GDM1 (cell line): ENCODE results near the gene NEDD9.

Experiments
- DNase-seq: peaks from one replicate; lab custom pipeline; 2025; lab: John Stamatoyannopoulos, UW

The NEDD9 gene, protein sequence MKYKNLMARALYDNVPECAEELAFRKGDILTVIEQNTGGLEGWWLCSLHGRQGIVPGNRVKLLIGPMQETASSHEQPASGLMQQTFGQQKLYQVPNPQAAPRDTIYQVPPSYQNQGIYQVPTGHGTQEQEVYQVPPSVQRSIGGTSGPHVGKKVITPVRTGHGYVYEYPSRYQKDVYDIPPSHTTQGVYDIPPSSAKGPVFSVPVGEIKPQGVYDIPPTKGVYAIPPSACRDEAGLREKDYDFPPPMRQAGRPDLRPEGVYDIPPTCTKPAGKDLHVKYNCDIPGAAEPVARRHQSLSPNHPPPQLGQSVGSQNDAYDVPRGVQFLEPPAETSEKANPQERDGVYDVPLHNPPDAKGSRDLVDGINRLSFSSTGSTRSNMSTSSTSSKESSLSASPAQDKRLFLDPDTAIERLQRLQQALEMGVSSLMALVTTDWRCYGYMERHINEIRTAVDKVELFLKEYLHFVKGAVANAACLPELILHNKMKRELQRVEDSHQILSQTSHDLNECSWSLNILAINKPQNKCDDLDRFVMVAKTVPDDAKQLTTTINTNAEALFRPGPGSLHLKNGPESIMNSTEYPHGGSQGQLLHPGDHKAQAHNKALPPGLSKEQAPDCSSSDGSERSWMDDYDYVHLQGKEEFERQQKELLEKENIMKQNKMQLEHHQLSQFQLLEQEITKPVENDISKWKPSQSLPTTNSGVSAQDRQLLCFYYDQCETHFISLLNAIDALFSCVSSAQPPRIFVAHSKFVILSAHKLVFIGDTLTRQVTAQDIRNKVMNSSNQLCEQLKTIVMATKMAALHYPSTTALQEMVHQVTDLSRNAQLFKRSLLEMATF

DNA sequence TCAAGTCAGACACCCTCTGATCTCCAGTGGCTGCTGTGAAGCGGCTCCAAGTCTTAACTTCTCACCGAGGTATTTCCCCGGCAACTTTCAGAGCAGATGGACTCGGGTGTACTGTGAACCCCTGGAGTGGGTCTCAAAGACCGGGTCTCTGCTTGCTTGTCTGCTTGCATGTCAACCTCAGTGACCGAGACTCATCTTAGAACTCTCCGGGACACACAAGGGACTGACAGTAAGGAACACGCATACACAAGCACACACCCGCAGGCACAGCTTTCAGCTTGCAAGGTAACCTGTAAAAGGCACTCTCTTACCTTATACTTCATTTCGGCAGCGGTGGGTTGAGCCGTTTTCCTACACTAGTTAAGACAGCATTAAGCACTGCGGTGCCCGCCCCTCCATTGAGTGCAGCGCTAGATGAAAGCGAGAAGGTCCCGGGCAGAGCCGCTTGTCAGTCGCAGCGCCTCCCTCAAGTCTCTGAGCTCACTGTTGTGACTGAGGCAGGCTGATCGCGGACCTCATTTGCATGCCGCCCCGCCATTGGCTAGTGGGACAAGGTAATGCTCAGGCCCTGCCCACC lies at the start of gene NEDD9:
NEDD9 (minus strand) TSS at position 476 of the 577 bp plus-strand sequence; CDS start at position 323, 153 bp downstream.
- DNase-seq: peak; percentile 86

DNA sequence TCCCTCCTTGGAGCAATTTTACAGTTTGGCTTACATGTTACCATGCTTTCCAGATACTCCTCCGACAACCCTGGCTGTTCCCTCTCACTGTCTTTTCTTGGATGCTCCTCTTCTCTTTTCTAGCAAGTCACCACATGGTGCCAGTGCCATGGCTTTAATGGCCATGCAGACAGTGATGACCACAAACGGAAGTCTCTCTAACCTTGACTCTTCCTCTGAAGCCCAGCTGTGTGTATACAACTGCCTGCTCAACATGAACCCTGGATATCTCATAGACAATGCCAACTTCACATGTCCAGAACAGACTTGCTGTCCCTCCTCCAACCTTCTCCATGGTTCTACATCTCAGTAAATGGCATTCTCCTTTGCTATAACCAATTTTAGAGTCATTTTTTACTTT lies 49.8 kb upstream of the NEDD9 start:
- DNase-seq: no peak

DNA sequence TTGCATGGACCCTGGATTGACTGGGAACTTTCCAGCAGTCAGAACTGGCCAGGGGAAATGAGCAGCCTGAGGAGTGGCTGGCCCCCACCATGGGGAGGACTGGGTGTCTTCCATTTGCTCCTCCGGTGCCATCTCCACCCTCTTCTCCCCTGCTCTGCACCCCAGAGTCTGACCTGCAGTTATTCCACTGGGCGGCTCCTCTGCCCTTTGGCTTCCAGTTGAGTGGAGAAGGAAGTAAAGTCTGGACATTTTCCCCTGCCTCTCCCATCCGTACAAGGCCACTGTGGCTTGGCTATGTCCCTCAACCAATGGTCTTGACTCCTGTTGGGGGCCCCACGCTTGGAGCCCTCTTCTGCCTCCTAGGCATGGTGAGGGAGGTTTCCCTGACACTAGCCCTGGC lies 47.9 kb upstream of the NEDD9 start:
- no peak for DNase-seq

DNA sequence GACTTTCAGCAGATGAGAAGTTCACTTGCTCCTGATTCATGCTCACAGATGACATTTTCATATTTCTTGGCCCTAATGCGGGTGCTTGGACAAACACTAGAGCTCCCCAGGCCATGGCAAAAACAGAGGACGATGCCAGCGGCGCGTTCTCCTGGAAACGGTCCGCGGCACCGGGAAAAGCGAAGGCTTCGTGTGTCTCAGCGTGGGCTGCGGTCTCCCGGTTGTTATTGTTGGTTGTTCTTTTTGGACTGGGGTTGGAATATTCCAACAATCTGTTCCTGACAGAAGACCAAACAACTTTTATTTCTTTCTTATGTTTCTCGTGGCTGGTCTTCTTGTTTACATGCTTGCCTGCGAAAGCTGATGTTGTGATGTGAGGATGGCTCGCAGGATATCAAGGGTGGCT lies 46.8 kb upstream of the NEDD9 start:
- DNase-seq: no peak

DNA sequence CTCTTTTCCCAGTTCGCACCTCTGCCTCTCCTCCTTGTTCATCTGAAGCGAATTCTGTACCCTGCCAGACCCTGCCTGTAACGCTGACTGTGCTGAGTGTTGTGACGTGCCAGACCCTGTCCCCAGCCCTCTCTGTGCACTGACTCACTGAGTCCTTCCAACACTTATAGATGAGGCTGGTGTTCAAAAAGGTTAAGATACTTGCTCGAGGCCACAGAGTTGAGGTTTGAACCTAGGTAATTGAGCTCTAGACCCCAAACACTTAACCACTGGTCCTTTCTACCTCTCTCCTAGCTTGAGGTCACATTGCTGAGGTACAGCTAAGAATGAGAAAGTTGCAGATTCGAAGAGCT lies 45.7 kb upstream of the NEDD9 start:
- no peak for DNase-seq

DNA sequence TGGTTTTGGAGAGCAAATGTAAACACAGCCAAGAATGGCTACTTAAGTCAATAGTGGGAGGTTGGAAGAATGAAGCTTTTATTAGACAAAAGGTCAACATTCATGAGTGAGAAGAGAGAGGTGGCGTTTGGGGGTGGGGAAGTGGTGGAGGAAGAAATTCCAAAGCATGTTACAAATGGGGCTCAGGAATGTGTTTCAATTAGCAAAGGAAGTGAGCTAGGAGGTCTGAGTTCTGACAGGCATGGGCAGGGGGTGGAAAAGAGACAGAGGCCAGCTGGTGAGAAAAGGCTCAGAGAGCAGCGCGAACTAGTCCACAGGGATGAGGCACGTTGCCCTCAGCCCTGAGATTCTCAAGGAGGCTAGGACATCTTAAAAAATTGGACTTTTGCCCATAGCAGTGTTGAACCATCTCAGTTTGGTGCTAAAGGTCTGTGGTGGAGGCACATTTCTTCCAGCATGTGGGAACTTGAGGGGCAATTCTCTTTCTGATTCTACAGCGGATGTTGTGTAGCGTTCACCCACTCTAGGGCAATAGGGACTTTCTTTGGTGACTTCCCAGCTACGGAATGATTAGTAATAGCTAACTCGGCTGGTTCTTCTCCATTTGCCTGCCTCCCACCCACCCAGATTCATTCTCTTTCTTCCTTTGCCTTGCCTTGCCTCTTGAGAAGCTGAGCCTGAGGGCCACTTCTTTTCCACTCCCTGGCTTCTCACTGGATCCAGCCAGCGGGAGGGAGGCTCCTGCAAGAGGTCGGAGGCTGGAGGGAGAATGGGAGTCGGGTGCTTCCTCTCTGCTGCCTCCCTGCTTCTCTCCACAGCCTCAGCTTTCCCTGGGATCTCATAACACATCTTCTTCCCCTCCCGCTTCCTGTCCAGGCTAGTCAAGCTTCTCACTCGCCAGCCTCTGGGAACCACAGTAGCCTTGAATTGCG lies 45.1 kb upstream of the NEDD9 start:
- DNase-seq: no peak

DNA sequence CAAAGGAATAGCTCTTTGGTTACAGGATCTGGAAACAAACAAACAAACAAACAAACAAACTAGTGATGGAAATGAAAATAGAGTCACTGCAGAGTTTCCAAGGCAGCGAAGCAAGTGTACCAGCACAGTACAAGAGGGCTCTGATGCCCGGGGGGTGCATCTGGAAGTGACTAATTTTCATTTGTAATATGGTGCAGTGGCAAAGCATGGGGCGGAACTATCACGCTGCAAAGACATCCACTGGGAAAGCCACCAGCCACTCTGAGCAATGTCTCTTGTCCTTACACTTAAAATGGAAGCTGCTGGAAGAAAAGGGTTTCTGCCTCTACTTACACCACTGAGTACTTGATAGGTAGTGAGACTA lies 44.4 kb upstream of the NEDD9 start:
- no peak for DNase-seq

DNA sequence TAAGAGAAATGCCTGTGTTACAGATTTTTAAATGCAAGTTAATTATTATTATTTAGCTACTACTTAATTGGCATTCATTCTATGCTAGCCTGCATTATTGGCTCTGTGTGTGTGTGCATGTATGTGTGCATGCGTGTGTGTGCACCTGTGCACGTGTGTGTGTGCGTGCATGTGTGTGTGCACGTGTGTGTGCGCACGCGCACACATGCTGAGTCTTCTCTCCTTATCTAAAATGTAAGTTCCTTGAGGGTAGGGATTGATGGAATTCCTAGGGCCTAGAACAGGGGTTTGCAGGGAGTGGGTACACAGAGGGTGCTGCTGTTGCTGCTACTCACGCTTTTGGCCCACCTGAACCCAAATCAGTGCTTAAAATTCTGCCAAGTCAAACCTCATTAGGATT lies 43.8 kb upstream of the NEDD9 start:
- DNase-seq: no peak

DNA sequence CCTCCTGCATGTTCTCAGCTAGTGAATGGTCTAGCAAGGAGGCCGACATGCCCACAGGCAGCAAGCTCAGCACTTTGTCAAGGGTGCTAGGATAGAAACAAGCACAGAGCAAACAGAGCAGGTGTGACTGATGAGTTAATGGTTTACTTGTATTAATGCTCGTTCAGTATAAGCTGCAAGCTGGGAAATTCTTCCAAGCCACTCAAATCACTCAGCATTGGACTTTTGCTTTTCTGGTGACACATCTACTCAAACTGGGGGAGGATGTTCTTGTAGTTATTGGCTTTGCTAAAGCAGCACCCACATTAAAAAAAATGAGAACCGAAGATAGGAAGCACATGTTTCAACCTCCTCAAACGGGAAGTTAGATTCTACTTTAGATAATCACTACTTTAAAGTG lies 43.1 kb upstream of the NEDD9 start:
- no peak for DNase-seq

DNA sequence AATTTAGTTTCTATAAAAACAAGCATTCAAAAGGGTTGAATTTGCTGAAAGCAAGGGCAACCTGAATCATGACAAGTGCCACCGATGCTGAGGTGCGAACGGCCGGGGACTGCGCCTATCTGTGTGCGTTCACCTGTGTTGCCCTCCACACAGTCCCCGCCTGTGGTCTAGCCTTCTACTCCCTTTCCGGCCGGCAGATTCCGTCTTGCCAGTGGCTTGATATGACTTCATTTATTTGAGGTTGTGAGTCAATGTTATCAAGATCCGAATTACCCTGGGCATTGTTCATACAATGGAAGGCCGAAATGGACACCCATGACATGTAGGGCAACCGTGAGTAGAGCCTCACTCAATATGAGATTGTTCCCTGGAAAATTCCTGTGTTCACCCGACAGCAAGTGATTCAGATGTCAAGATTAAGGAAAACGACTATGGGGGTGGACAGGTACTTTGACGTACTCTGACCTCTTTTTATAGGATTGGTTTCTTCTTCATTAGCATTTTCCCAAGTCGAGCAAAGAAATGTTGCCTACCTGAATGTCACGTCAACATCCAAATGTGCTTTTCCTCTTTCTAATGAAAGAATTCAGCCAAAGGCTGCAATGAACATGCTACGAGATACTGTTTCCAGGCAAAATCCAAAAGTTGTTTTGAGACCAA lies 41.1 kb upstream of the NEDD9 start:
- DNase-seq: no peak

DNA sequence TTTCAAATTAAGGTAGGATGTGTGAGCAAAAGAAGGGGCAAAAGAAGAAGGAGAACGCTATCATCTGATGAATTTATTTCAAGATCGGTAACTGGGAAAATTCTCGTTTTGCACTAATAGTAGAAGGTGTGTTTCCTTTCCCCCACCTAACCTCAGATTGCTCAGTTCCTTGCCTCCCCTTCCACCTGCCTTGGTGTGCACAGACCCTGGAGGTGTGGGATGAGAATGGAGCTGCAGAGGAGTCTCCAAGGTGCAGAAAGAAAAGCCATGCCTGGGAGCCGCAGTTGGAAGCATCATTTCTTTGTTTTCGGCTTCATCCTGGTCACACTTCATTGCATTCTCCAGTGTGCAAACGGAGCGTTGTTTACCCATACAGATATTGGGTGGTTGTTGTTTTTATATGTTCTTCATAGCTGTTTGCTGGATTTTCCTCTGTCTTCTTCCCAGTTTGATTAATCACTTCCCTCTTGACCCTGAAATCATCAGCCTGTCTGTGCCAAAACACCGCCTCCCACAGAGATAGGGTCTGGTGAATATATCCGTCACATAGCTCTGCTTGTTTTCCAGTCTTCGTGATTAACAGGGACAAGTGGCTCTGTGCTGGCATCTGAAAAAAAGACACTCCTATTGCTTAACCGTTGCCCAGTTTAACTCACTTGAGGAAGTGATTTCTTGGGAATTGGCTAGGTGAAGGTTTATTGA lies 40.2 kb upstream of the NEDD9 start:
- no peak for DNase-seq

DNA sequence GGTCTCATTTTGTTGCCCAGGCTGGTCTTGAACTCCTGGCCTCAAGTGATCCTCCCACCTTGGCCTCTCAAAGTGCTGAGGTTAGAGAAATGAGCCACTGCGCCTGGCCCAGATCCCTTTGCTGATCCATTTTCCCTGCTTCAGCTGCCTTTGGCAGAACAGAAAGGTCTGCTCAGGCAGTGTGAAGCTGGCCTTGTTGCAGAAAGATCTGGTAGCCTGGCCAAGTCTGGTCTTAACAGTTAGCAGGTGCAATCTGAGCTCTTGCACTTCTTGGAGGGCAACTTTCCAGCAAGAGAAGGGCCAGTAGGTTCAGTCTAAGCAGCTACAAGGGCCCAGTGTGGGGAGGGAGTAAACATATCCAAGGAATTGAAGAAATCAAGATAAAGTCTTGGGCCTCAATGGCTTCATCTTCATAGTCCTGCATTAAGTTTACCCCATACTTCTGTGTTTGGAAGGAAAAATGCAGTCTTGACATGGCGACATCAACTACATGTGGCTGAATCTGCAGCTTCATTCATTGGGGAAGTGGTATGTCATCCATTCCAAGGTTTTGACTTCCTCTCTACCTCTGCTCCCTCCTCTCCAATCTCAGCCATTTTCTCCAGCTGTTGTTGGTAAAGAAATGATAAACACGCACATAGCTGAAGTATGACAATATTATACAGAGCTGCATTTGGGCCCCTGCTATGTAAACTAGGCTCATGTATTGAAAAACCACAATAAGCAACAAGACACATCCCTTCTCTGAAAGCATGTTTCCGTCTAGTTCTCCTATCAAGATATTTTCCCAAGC lies 39.0 kb upstream of the NEDD9 start:
- DNase-seq: no peak

DNA sequence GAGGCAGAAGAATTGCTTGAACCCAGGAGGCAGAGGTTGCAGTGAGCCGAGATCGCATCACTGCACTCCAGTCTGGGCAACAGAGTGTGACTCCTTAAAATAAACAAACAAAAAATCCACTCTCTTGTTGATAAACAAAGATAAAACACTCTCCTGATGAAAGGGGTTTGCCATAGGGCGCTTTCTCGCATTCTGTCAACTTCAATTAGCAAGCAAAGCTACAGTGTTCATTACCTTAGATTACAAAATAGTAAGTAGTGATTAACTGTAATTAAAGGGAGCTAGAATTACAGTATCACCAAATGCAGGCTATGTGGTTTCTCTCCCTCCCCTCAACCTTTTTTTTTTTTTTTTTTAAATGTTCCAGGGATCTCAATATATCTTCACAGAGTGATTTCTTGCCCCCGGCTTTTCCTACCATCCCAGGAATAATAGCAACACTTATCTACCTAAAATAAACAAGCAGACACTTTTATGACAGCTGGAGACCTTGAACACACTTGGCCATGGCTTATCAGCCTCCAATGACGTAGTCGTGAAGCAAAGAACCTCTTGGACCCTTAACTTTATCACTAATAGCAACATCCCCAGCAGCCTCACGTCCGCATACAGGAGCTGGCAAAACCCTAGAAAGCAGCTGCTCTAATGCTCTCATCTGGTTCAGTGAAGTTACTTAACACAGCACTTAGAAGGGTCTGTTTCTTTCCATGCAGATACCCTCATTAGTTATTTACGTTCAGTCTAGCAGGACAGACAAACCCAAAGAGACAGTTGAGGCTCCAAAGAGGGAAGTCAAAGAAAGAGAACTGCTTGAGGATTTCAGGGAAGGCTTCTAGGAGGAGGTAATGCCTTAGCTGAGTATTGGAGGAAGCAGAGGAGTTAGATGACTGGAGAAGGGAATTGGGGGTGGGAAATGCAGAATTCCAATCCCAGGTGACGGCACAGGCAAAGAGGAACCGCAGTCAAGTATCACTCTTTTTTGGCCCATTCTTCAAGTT lies 37.9 kb upstream of the NEDD9 start:
- no peak for DNase-seq

DNA sequence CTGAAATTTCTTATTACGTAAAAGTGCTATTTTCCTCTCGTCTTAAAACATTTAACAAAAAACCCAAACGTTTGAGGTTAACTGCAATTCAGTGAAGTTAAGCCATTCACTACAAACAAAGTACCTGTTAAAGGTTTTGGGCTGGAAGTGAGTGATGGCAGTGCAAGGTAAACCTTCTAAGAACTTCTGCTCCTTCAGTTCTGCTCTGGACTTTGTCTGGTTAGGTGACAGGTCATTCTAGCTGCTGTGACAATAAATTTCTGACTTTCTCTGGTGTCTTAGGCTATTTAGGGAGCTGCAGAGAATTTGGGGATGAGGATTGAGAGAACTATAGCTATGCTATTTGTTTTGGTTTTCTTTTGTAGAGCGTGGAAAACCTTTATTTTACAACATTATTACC lies 36.5 kb upstream of the NEDD9 start:
- no peak for DNase-seq

DNA sequence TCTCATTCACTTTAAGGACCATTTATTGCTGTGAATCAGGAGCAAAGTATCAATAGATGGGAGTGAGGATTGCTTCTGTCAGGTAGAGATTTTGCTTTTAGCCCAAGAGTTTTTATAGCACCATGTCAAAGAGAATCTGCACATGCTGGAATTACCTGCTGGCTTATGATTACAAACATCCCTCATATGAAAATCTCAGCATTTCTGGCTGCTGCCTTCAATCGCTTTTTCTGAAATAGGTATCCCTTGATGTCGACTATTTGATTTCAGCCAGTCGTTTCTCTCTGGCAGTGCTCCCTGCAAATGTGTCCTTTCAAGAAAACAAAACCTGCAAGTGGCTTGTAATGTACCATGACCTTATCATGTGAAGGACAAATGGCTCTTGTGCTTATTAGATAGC lies 34.5 kb upstream of the NEDD9 start:
- no peak for DNase-seq

DNA sequence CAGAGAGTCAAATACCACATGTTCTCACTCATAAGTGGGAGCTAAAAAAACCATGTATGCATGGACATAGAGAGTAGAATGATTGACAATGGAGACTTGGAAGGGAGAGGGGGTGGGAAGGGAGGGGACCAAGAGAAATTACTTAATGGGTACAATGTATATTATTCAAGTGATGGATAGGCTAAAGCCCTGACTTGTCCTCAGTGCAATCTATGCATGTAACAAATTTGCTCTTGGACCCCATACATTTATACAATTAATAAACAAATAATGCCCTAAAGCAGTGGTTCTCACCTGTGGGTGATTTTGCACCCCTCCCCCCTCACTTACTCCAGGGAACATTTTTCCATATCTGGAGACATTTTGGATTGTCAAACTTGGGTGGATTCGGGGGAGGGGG lies 33.5 kb upstream of the NEDD9 start:
- DNase-seq: no peak

DNA sequence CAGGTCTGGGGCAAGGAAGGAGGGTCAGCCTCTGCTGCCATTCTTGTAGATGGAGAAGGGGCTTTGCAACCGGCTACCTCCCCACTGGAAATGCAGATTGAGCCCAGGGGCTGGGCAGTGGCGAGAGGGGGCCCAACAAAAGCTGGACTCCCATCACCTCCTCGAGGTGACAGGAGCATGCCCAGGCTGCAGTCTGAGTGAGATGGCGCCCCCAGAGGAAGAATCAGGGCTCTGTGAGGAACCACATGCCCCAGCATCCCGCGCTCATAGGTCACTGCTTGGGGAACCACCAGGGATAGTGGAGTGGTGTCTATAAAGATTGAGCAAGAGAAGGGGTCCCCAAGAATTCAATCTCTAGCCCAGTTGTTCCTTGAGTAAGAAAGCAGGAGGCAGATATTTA lies 31.6 kb upstream of the NEDD9 start:
- no peak for DNase-seq

DNA sequence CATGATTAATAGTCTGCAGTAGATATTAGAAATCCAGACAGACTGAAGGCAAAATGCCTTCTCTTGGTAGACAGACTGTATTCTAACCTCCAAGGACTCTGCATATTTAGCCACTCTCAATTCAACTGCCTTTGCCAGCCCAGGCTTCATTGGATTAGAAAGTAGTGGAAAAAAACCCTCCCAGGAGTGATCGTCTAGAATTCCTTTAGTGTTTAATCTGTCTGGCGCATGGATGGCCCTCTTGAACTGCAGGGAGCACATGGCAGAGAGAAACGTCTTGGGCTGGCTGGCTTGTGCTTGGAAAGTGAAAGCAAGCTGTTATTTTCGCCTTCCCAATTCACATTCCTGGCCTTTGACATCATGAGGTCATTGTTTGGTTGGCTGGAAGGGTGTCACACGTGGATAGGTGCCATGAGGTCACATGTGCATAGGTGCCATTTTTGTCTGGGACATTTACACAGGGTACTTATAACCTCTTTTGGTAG lies 30.9 kb upstream of the NEDD9 start:
- no peak for DNase-seq

DNA sequence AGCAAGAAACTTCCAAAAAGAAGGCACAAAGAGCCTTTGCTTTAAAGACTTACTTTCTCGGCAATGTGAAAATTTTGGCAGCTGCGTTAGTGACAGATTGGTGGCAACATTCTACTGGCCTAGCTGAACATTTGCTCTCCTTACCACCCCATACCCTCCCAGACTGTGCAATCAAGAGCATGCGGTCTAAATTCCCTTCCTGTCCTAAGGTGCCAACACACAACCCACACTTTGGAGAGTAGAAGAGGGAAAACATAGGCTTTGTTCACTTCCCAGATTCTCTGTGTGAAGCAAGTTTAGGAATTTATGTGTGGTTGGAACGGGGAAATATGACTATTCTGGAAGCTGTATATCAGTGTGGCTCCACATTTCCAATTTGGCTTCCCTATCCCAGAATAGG lies 29.8 kb upstream of the NEDD9 start:
- DNase-seq: no peak
